Lower leg skin (tissue), 3 donors: ENCODE results near the gene NR2F1.

ENCODE experiments used
- POLR2A ChIP-seq, 2 donors: fragments of 450-650 bp; IDR thresholded peaks; one replicate each; pipeline ENCODE4 v1.6.1; 2016 to 2017; ENCODE audit warnings: antibody characterized with exemption in 2 of 2, mild to moderate bottlenecking in 1 of 2, moderate library complexity in 1 of 2
- TF ChIP-seq, protein P1 (sequence below), 3 donors: fragments of 450-650 bp; IDR thresholded peaks; one replicate each; pipeline ENCODE4 v1.5.1; 2016; ENCODE audit warnings: antibody characterized with exemption in 3 of 3, mild to moderate bottlenecking in 3 of 3, moderate library complexity in 2 of 3

DNA sequence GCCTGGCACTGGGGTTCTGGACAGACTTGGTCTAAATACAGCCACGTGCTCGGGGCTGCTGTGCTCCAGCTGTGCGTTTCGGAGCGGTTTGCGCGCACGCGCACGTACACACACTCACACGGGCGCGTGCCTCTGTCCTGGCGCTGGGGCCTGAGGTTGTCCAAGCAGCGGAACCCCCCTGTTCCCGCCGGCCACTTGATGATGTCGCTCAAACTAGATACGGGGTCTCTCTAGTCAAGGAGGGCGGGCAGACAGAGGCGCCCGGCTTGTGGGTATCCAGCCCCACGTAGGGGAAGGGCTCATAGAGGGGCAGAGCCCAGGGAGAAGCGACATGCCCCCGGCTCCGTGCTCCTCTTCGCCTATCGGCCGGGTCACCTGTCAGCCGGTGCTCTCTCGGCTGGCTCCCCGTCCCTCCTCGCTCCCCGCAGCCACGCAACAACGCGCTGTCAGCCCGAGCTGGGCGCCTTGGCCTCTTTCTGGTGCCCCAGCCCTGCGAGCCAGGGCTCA, 10.9 kb upstream of the NR2F1 start:
- TF ChIP-seq, protein P1, sequence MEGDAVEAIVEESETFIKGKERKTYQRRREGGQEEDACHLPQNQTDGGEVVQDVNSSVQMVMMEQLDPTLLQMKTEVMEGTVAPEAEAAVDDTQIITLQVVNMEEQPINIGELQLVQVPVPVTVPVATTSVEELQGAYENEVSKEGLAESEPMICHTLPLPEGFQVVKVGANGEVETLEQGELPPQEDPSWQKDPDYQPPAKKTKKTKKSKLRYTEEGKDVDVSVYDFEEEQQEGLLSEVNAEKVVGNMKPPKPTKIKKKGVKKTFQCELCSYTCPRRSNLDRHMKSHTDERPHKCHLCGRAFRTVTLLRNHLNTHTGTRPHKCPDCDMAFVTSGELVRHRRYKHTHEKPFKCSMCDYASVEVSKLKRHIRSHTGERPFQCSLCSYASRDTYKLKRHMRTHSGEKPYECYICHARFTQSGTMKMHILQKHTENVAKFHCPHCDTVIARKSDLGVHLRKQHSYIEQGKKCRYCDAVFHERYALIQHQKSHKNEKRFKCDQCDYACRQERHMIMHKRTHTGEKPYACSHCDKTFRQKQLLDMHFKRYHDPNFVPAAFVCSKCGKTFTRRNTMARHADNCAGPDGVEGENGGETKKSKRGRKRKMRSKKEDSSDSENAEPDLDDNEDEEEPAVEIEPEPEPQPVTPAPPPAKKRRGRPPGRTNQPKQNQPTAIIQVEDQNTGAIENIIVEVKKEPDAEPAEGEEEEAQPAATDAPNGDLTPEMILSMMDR (IDR thresholded peaks at IDR 0.05): no peak
- TF ChIP-seq POLR2A (IDR thresholded peaks at IDR 0.05): no peak
